ENCODE results near the gene TSPAN9. TPM values are rescaled to one million over a fixed set of nuclear protein-coding genes. Genes with fewer than 3 reads are reported as not detected.

Gene TSPAN9
- total RNA-seq, 1 experiment from 2014 or later, result 13.4 TPM

DNA sequence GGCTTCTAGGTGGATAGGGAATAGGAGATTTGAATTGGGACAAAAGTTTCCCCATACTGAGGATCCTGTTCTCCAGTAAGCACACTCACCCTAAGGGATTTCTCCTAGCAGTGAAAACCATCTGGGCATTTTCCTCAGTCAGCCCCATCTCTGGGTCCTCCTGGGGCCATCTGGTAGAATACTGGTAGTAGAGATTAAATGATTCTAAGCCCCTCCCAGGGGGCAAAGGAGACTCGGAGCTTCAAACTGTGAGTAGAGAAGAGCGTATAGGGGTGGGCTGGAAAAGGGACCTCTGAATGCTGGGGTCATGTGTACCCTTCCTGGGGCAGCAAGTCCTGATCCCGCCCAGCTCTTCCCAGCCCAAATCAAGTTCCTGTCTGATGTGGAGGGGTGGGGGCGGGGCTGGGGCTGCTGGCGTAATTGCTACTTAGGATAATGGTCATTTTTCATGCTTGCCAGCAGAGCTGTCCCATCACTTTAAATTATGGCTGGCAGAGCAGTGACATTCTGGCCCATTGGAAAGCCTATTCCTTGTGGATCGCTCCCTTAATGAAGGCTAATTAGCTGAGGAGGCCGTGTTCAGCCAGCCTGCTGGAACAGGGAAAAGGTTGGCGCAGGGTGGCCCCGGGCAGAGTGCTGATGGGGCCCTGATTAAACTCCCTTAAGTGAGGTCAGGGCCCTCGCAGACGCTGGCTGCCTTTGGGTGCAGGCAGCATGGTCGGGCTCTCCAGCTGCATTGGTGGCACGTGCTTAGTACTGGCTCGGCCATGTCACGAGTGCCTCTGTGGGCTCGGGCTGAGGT, 127.8 kb downstream of the TSPAN9 start:
- Mint-ChIP-seq H3K9me3 (ENCODE audit: unreplicated experiment) (no peaks in the 10 kb centered on the region), H3K4me3 (ENCODE audit: unreplicated experiment) (no peak overlapping the region), H3K27me3 (ENCODE audit: insufficient read depth, unreplicated experiment) (no peaks in the 10 kb centered on the region), H3K4me1 (ENCODE audit: insufficient read depth, unreplicated experiment) (peaks cover 11% of the 10 kb centered on the region), H3K36me3 (ENCODE audit: insufficient read depth, unreplicated experiment) (peaks cover 6% of the 10 kb centered on the region), H3K27ac (ENCODE audit: low read depth, unreplicated experiment) (no peak overlapping the region)
- intact Hi-C loops (cut with micrococcal nuclease), result no loop called here
- CTCF ChIA-PET, result interaction anchor here (0.6 to 1.4 kb wide), 8 partner anchors 8 to 294 kb away, joined by 3 to 4 read pairs (median 3); no protein-coding TSS in a partner anchor
- TF ChIP-seq, protein P1, sequence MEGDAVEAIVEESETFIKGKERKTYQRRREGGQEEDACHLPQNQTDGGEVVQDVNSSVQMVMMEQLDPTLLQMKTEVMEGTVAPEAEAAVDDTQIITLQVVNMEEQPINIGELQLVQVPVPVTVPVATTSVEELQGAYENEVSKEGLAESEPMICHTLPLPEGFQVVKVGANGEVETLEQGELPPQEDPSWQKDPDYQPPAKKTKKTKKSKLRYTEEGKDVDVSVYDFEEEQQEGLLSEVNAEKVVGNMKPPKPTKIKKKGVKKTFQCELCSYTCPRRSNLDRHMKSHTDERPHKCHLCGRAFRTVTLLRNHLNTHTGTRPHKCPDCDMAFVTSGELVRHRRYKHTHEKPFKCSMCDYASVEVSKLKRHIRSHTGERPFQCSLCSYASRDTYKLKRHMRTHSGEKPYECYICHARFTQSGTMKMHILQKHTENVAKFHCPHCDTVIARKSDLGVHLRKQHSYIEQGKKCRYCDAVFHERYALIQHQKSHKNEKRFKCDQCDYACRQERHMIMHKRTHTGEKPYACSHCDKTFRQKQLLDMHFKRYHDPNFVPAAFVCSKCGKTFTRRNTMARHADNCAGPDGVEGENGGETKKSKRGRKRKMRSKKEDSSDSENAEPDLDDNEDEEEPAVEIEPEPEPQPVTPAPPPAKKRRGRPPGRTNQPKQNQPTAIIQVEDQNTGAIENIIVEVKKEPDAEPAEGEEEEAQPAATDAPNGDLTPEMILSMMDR (IDR thresholded peaks at IDR 0.05; ENCODE audit: unreplicated experiment), result no peak
- POLR2A ChIA-PET, result no interaction called here
- no TSS peak for BruUV-seq (replicated peaks)
- no peak for DNase-seq (ENCODE audit: unreplicated experiment)

DNA sequence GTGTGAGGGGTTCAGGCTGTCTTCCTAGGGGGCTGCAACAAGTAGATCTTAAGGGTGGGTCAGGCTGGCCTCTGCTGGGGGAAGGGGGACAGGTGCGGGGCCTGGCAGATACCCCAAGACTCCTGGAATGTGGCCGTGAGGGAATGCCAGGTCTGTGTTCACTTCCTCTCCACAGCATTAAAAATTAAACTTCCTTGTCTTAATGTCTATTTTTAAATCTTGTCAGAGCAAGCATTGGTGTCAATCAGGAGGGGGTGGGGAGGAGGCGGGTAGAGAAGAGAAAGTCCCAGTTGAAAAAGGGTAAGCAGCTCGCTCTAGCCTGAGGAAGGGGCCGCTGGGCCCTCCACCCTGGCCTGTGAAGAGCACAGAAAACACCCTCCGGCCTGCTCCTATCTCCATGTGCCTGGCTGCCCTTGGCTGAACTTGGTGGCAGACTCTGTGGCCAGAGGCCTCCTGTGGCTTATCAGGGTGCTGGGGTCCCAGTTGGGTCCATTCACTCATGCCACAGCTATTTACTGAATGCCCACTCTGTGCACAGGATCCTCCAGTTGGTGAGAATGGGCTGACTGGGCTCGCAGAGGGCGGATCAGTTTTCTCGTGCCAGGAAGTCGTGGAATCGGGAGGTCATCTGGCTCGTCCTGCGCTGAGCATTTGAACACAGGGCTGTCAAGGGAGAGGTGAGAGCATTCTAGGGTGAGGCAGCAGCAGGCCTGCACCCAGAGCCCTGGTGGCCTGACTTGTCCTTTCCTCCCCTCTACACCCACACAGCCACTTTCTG, 128.8 kb downstream of the TSPAN9 start:
- BruUV-seq (replicated peaks), result no TSS peak
- intact Hi-C loops (cut with micrococcal nuclease), result no loop called here
- Mint-ChIP-seq H3K9me3 (ENCODE audit: unreplicated experiment) (no peaks in the 10 kb centered on the region), H3K27ac (ENCODE audit: low read depth, unreplicated experiment) (no peak overlapping the region), H3K4me3 (ENCODE audit: unreplicated experiment) (no peak overlapping the region), H3K36me3 (ENCODE audit: insufficient read depth, unreplicated experiment) (peaks cover 6% of the 10 kb centered on the region), H3K4me1 (ENCODE audit: insufficient read depth, unreplicated experiment) (peaks cover 11% of the 10 kb centered on the region), H3K27me3 (ENCODE audit: insufficient read depth, unreplicated experiment) (no peaks in the 10 kb centered on the region)
- CTCF ChIA-PET, result interaction anchor here (0.6 to 2.9 kb wide), 5 partner anchors 12 to 131 kb away, joined by 3 to 18 read pairs (median 4); no protein-coding TSS in a partner anchor
- no peak for DNase-seq (ENCODE audit: unreplicated experiment)
- TF ChIP-seq, protein P1 (IDR thresholded peaks at IDR 0.05; ENCODE audit: unreplicated experiment), result no peak
- POLR2A ChIA-PET, result no interaction called here

DNA sequence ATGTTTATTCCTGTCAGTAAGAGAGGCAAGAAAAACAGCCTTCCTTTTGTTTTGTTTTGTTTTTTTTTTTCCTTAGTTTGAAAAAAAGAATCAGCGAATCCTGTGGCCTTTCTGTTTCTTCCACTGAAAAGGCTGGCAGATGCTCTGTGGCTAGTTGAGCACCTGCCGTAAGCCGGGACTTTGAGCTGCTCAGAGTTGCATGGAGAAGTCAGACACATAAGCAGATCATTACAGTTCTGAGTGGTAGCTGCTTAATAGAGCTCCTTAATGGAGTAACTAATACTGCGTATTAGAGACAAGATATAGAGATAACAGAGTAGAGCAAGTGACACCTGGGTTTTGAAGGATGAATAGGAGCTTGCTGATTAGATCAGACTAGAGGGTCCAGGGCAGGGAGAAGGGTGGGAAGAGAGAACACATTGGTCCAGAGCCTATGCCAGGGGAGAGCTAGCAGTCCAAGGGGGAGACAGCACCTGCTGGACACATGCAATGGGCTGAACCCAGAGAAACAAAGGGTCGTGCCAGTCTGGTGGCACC, 129.4 kb downstream of the TSPAN9 start:
- ChIA-PET CTCF (interaction anchor here (0.8 to 2.9 kb wide), 5 partner anchors 11 to 71 kb away, joined by 3 to 18 read pairs (median 4); no protein-coding TSS in a partner anchor), POLR2A (no interaction called here)
- Mint-ChIP-seq H3K9me3 (ENCODE audit: unreplicated experiment) (no peaks in the 10 kb centered on the region), H3K36me3 (ENCODE audit: insufficient read depth, unreplicated experiment) (peaks cover 6% of the 10 kb centered on the region), H3K4me3 (ENCODE audit: unreplicated experiment) (no peak overlapping the region), H3K27ac (ENCODE audit: low read depth, unreplicated experiment) (no peak overlapping the region), H3K4me1 (ENCODE audit: insufficient read depth, unreplicated experiment) (peaks cover 11% of the 10 kb centered on the region), H3K27me3 (ENCODE audit: insufficient read depth, unreplicated experiment) (no peaks in the 10 kb centered on the region)
- no peak for DNase-seq (ENCODE audit: unreplicated experiment)
- TF ChIP-seq, protein P1 (IDR thresholded peaks at IDR 0.05; ENCODE audit: unreplicated experiment), result no peak
- BruUV-seq (replicated peaks), result no TSS peak
- intact Hi-C loops (cut with micrococcal nuclease), result no loop called here

DNA sequence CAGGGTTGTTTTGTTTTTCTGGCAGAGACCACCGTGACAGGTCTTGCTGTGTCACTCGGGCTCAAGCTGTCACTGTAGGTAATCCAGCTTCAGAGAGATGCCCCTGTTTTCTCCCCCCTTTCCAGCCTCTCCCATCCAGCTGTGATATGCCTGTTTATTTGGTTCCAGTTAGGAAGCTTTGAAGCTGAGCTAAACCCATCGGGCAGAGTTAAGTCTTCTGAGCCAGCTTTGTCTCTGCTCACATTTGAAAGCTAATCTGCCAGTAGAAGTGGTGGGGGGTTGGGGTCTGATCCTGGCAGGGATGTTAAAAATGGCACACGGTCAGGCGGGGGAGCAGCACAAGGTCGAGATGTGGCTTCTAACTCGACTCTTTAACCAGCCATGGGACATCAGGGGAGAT, 130.0 kb downstream of the TSPAN9 start:
- ChIA-PET CTCF (interaction anchor here (0.6 to 2.9 kb wide), 9 partner anchors 10 to 599 kb away, joined by 3 to 18 read pairs (median 3); no protein-coding TSS in a partner anchor), POLR2A (no interaction called here)
- no peak overlapping the region for H3K4me3 Mint-ChIP-seq (ENCODE audit: unreplicated experiment)
- DNase-seq (ENCODE audit: unreplicated experiment), result no peak
- no peaks in the 10 kb centered on the region for H3K27me3 Mint-ChIP-seq (ENCODE audit: insufficient read depth, unreplicated experiment)
- H3K27ac Mint-ChIP-seq (ENCODE audit: low read depth, unreplicated experiment), result no peak overlapping the region
- no peaks in the 10 kb centered on the region for H3K9me3 Mint-ChIP-seq (ENCODE audit: unreplicated experiment)
- no TSS peak for BruUV-seq (replicated peaks)
- intact Hi-C loops (cut with micrococcal nuclease), result no loop called here
- H3K4me1 Mint-ChIP-seq (ENCODE audit: insufficient read depth, unreplicated experiment), result peaks cover 11% of the 10 kb centered on the region
- TF ChIP-seq, protein P1 (IDR thresholded peaks at IDR 0.05; ENCODE audit: unreplicated experiment), result no peak
- peaks cover 6% of the 10 kb centered on the region for H3K36me3 Mint-ChIP-seq (ENCODE audit: insufficient read depth, unreplicated experiment)

Measured in MCF 10A (cell line).